GM18861 (cell line): ENCODE results near the gene PROSER2.
"Not testable (repeated sequence)": the region's sequence is repeated elsewhere in the genome, so short reads cannot be mapped to it uniquely, and the experiment has no call there.

Experiments
- ATAC-seq: cut with Tn5 transposase; IDR thresholded peaks from one replicate; pipeline ENCODE4 v1.9.1; 2021; ENCODE audit not compliant: unreplicated experiment

PROSER2 gene

GRCh38 chr10:11835704-11836103, 12.5 kb downstream of the PROSER2 start:
- ATAC-seq, result no peak

GRCh38 chr10:11837372-11838161, 14.4 kb downstream of the PROSER2 start:
- ATAC-seq, result no peak

- no peak for ATAC-seq
Measured at GRCh38 chr10:11838298-11838852, 15.2 kb downstream of the PROSER2 start.

GRCh38 chr10:11841375-11841774, 18.2 kb downstream of the PROSER2 start:
- ATAC-seq, result no peak

- ATAC-seq, result no peak
Measured at GRCh38 chr10:11842411-11842810, 19.3 kb downstream of the PROSER2 start.

GRCh38 chr10:11845113-11845512, 22.0 kb downstream of the PROSER2 start:
- ATAC-seq, result no peak

GRCh38 chr10:11846542-11846941, 23.4 kb downstream of the PROSER2 start:
- ATAC-seq, result no peak

GRCh38 chr10:11849277-11849676, 26.1 kb downstream of the PROSER2 start:
- ATAC-seq, result no peak

- ATAC-seq, result no peak
Measured at GRCh38 chr10:11849911-11850310, 26.8 kb downstream of the PROSER2 start.

- no peak for ATAC-seq
Measured at GRCh38 chr10:11851910-11852309, 28.8 kb downstream of the PROSER2 start.

GRCh38 chr10:11852637-11853036, 29.5 kb downstream of the PROSER2 start:
- not testable (repeated sequence) for ATAC-seq

GRCh38 chr10:11853468-11853867, 30.3 kb downstream of the PROSER2 start:
- ATAC-seq, result no peak

GRCh38 chr10:11854301-11854700, 31.1 kb downstream of the PROSER2 start:
- ATAC-seq, result no peak

GRCh38 chr10:11856089-11856488, 32.9 kb downstream of the PROSER2 start:
- ATAC-seq, result no peak

GRCh38 chr10:11856678-11857077, 33.5 kb downstream of the PROSER2 start:
- no peak for ATAC-seq

- ATAC-seq, result no peak
Measured at GRCh38 chr10:11858093-11858492, 34.9 kb downstream of the PROSER2 start.

- no peak for ATAC-seq
Measured at GRCh38 chr10:11861341-11861740, 38.2 kb downstream of the PROSER2 start.

GRCh38 chr10:11861811-11862428, 38.8 kb downstream of the PROSER2 start:
- no peak for ATAC-seq

- peak; percentile 99 for ATAC-seq
Measured at GRCh38 chr10:11863353-11864109, 40.4 kb downstream of the PROSER2 start.

- ATAC-seq, result no peak
Measured at GRCh38 chr10:11864727-11865126, 41.6 kb downstream of the PROSER2 start.

- ATAC-seq, result no peak
Measured at GRCh38 chr10:11865561-11865960, 42.4 kb downstream of the PROSER2 start.
